Breast epithelium (tissue), 4 donors: ENCODE results near the gene GJA4. TPM values are rescaled to one million over a fixed set of nuclear protein-coding genes. Genes with fewer than 3 reads are reported as not detected.

ENCODE experiments used
- DNase-seq, 2 donors: peaks; one replicate each; pipeline ENCODE4 v3.0.0-alpha.2; 2019; ENCODE audit warnings: low spot score in 2 of 2
- H3K27ac ChIP-seq, 2 donors: fragments of 200-600 bp; sonication (generic) in 1 of 2; one replicate each; pipeline ENCODE4 v1.5.1; 2016 to 2019; ENCODE audit warnings: mild to moderate bottlenecking in 1 of 2
- H3K27me3 ChIP-seq, 2 donors: fragments of 200-600 bp; sonication (generic) in 1 of 2; one replicate each; pipeline versions ENCODE4 v1.5.1 to v1.6.0; 2017 to 2019; ENCODE audit warnings: control low read depth in 1 of 2, mild to moderate bottlenecking in 1 of 2
- H3K36me3 ChIP-seq: fragments of 200-600 bp; one replicate; pipeline ENCODE4 v1.5.1; 2019
- H3K4me1 ChIP-seq, 2 donors: fragments of 200-600 bp; sonication (generic); one replicate each; pipeline ENCODE4 v1.5.1; 2016 to 2019; ENCODE audit warnings: control low read depth in 1 of 2
- H3K4me3 ChIP-seq, 3 donors: fragments of 200-600 bp; sonication (generic); 1 replicate in 2 of 3; 2 replicates in 1 of 3; pipeline ENCODE4 v1.5.1; 2016 to 2019; ENCODE audit warnings: mild to moderate bottlenecking in 3 of 3, moderate library complexity in 2 of 3
- H3K9me3 ChIP-seq, 2 donors: fragments of 200-600 bp; sonication (generic) in 1 of 2; one replicate each; pipeline ENCODE4 v1.5.1; 2016 to 2019; ENCODE audit warnings: control low read depth in 1 of 2
- CTCF ChIP-seq, 3 donors: fragments of 450-650 bp; IDR thresholded peaks; one replicate each; pipeline ENCODE4 v1.5.1; 2016 to 2017; ENCODE audit warnings: antibody characterized with exemption in 3 of 3, mild to moderate bottlenecking in 3 of 3, moderate library complexity in 3 of 3
- POLR2A ChIP-seq: fragments of 450-650 bp; IDR thresholded peaks from one replicate; pipeline ENCODE4 v1.6.1; 2016; ENCODE audit warnings: antibody characterized with exemption, mild to moderate bottlenecking, moderate library complexity
- POLR2AphosphoS5 ChIP-seq, 3 donors: sonication (generic); formaldehyde crosslinking; IDR thresholded peaks; one replicate each; pipeline ENCODE4 v1.6.1; 2017; ENCODE audit warnings: antibody characterized with exemption in 3 of 3
- intact Hi-C: fragments of 100-400 bp; cut with DNase I; formaldehyde crosslinking; loops from one replicate; pipeline ENCODE4 v1.15.1; 2023; ENCODE audit warnings: low total_unique reads
- total RNA-seq, 3 donors: library from RNA; depleted of rRNA; stranded (reverse); fragments of >200 nt; gene quantifications; one replicate each; pipeline ENCODE4 v1.1.0, GENCODE V29; 2016

GJA4 gene
- total RNA-seq, 3 donors from 2014 or later: 8.9 to 39.3 (median 18.9) TPM

GRCh38 chr1:34777519-34778321, 15.1 kb upstream of the GJA4 start:
- no peaks in the 10 kb centered on the region for H3K36me3 ChIP-seq
- peaks cover 0 to 16% of the 10 kb centered on the region in 2 donors for H3K27me3 ChIP-seq
- no peak overlapping the region for H3K27ac ChIP-seq
- H3K4me3 ChIP-seq: no peak overlapping the region
- peaks cover 5% of the 10 kb centered on the region in 2 donors for H3K4me1 ChIP-seq
- intact Hi-C loops: no loop called here
- H3K9me3 ChIP-seq: no peaks in the 10 kb centered on the region
- no peak for TF ChIP-seq CTCF (IDR thresholded peaks at IDR 0.05)
- TF ChIP-seq POLR2A: no peak
- TF ChIP-seq POLR2AphosphoS5 (IDR thresholded peaks at IDR 0.05): no peak
- DNase-seq: no peak

DNA sequence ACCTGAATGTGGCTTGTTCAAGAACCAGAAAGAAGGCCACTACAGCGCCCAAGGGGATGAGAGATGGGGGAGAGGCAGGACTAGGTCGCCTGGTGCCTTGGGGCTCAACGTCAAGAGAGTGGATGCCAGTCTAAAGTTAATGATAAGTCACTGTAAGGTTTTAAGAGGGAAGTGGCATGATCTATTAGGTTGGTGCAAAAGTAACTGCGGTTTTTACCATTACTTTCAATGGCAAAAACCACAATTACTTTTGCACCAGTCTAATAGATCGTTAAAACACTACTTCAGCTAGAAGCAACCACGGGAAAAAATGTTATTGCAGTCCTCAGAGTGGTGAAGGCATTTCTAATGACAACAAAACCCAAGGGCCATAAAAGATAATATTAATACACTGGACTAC, 14.4 kb upstream of the GJA4 start:
- no peaks in the 10 kb centered on the region for H3K36me3 ChIP-seq
- H3K27me3 ChIP-seq: peaks cover 0 to 18% of the 10 kb centered on the region in 2 donors
- intact Hi-C loops: no loop called here
- no peak for TF ChIP-seq POLR2A
- no peak for TF ChIP-seq CTCF (IDR thresholded peaks at IDR 0.05)
- no peak for TF ChIP-seq POLR2AphosphoS5 (IDR thresholded peaks at IDR 0.05)
- H3K27ac ChIP-seq: no peak overlapping the region
- no peak for DNase-seq
- H3K4me3 ChIP-seq: no peak overlapping the region
- H3K9me3 ChIP-seq: no peaks in the 10 kb centered on the region
- peaks cover 5% of the 10 kb centered on the region in 2 donors for H3K4me1 ChIP-seq

- Histone ChIP-seq H3K4me3 (no peak overlapping the region), H3K36me3 (no peaks in the 10 kb centered on the region), H3K27ac (no peak overlapping the region), H3K4me1 (peaks cover 5% of the 10 kb centered on the region in 2 donors), H3K27me3 (peaks cover 0 to 18% of the 10 kb centered on the region in 2 donors), H3K9me3 (no peaks in the 10 kb centered on the region)
- DNase-seq: no peak
- TF ChIP-seq POLR2AphosphoS5 (IDR thresholded peaks at IDR 0.05) (no peak), CTCF (IDR thresholded peaks at IDR 0.05) (no peak), POLR2A (no peak)
- intact Hi-C loops: no loop called here
Observed at GRCh38 chr1:34779005-34779404, 13.8 kb upstream of the GJA4 start.

DNA sequence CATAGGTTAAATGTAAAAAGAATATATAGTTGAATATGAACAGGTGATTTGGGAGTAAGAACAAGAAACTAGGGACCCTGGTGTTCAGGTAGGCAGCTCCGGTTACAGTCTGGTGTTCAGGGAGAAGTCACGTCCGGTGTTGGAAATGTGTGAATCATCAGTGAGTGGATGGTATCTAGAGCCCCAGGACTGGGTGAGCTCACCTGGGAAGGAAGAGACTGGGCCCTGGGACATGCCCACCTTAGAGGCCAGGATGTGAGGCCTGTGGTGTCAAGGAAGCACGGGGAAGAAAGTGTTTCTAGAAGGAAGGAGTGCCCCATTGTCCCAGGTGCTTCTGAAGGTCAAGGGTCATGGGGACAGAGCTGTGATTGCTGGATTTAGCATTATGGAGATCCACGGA, 13.3 kb upstream of the GJA4 start:
- H3K27ac ChIP-seq: no peak overlapping the region
- H3K27me3 ChIP-seq: peaks cover 0 to 18% of the 10 kb centered on the region in 2 donors
- peaks cover 5% of the 10 kb centered on the region in 2 donors for H3K4me1 ChIP-seq
- no peak for DNase-seq
- intact Hi-C loops: no loop called here
- no peaks in the 10 kb centered on the region for H3K36me3 ChIP-seq
- TF ChIP-seq CTCF (IDR thresholded peaks at IDR 0.05): no peak
- no peak for TF ChIP-seq POLR2AphosphoS5 (IDR thresholded peaks at IDR 0.05)
- no peak for TF ChIP-seq POLR2A
- no peaks in the 10 kb centered on the region for H3K9me3 ChIP-seq
- H3K4me3 ChIP-seq: no peak overlapping the region

- TF ChIP-seq POLR2AphosphoS5 (IDR thresholded peaks at IDR 0.05) (no peak), CTCF (IDR thresholded peaks at IDR 0.05) (no peak), POLR2A (no peak)
- Histone ChIP-seq H3K36me3 (no peaks in the 10 kb centered on the region), H3K9me3 (no peaks in the 10 kb centered on the region), H3K4me1 (peaks cover 5% of the 10 kb centered on the region in 2 donors), H3K4me3 (no peak overlapping the region), H3K27ac (no peak overlapping the region), H3K27me3 (peaks cover 0 to 18% of the 10 kb centered on the region in 2 donors)
- intact Hi-C loops: no loop called here
- DNase-seq: no peak
Observed at GRCh38 chr1:34779962-34780361, 12.8 kb upstream of the GJA4 start.
